Smooth muscle cell (in vitro differentiated cells): ENCODE data around the gene ZNF417. TPM values are rescaled to one million over a fixed set of nuclear protein-coding genes. Genes with fewer than 3 reads are reported as not detected.
A peak's percentile ranks its signal among the peaks of the same experiment; 100 is the strongest.

Experiments used
- DNase-seq: peaks from one replicate; lab custom pipeline; 2025; ENCODE audit not compliant: unreplicated experiment; lab: John Stamatoyannopoulos, UW
- H2AFZ ChIP-seq: fragments of 200-600 bp; sonication (generic); 2 replicates; pipeline ENCODE4 v1.6.0; 2016; ENCODE audit warnings: antibody characterized with exemption, low read depth, mild to moderate bottlenecking
- H3F3A ChIP-seq: fragments of 200-600 bp; sonication (generic); 2 replicates; pipeline ENCODE4 v1.6.0; 2017; ENCODE audit warnings: antibody characterized with exemption, low read depth
- H3K27ac ChIP-seq: fragments of 200-600 bp; sonication (generic); 2 replicates; pipeline ENCODE4 v1.5.1; 2016; ENCODE audit warnings: low read depth, mild to moderate bottlenecking
- H3K27me3 ChIP-seq: fragments of 200-600 bp; sonication (generic); 2 replicates; pipeline ENCODE4 v1.6.1; 2016; ENCODE audit warnings: low read depth, mild to moderate bottlenecking
- H3K36me3 ChIP-seq: fragments of 200-600 bp; sonication (generic); 2 replicates; pipeline ENCODE4 v1.5.1; 2016; ENCODE audit warnings: low read depth
- H3K4me1 ChIP-seq: fragments of 200-600 bp; sonication (generic); 2 replicates; pipeline ENCODE4 v1.5.1; 2016; ENCODE audit warnings: low read depth
- H3K4me2 ChIP-seq: fragments of 200-600 bp; sonication (generic); 2 replicates; pipeline ENCODE4 v1.6.0; 2016; ENCODE audit warnings: mild to moderate bottlenecking
- H3K4me3 ChIP-seq: fragments of 200-600 bp; sonication (generic); 2 replicates; pipeline ENCODE4 v1.5.1; 2016; ENCODE audit warnings: mild to moderate bottlenecking
- H3K79me2 ChIP-seq: fragments of 200-600 bp; sonication (generic); 2 replicates; pipeline ENCODE4 v1.6.0; 2016; ENCODE audit warnings: low read depth, mild to moderate bottlenecking
- H3K9ac ChIP-seq: fragments of 200-600 bp; sonication (generic); 2 replicates; pipeline ENCODE4 v1.6.0; 2016; ENCODE audit warnings: low read depth
- H3K9me3 ChIP-seq: fragments of 200-600 bp; sonication (generic); replicated peaks from 2 replicates; pipeline ENCODE4 v1.5.1; 2016; ENCODE audit warnings: low read depth
- H4K20me1 ChIP-seq: fragments of 200-600 bp; sonication (generic); 2 replicates; pipeline ENCODE4 v1.6.0; 2016; ENCODE audit warnings: low read depth
- CTCF ChIP-seq: fragments of 200-600 bp; sonication (generic); IDR thresholded peaks from 2 replicates; pipeline ENCODE4 v1.5.1; 2017; ENCODE audit warnings: borderline replicate concordance, mild to moderate bottlenecking, antibody characterized with exemption; ENCODE audit not compliant: insufficient read depth, poor library complexity, severe bottlenecking
- WGBS: methylation state at CpG from one replicate; pipeline ENCODE4 v1.1.7; 2016; ENCODE audit warnings: low lambda C conversion rate; 5-methylcytosine and 5-hydroxymethylcytosine counted together
- polyA plus RNA-seq: library from polyadenylated mRNA; unstranded; fragments of >200 nt; fragmentation: Nextera tagmentation; extraction: Ambion mirVana; gene quantifications from 2 replicates; pipeline ENCODE4 v1.2.1, GENCODE V29; 2016
- total RNA-seq: library from RNA; depleted of rRNA; stranded (reverse); fragments of >200 nt; gene quantifications from 2 replicates; pipeline ENCODE4 v1.2.3, GENCODE V29; 2014

ZNF417 gene
- total and polyA plus RNA-seq, 2 experiments from 2014 or later, result 2.6 to 9.8 TPM

GRCh38 chr19:57934820-57935665 is 18.7 kb upstream of the ZNF417 start, which contains the start of gene ZNF418:
Gene ZNF418, minus strand, starts transcription at chr19:57935402. Its CDS starts 1,580 bp downstream, at chr19:57933822.
- WGBS, result 1% methylated on average over 54 of the region's 54 CpGs
- no peaks in the 10 kb centered on the region for H3K9me3 ChIP-seq
- peak within 1 kb of the TSS; percentile 87 for H2AFZ ChIP-seq

GRCh38 chr19:57927587-57927986 is 11.2 kb upstream of the ZNF417 start:
- Histone ChIP-seq H4K20me1 (no peaks in the 10 kb centered on the region), H3K9ac (no peak overlapping the region), H3K4me2 (no peak overlapping the region), H3K79me2 (peaks cover 16% of the 10 kb centered on the region), H3K36me3 (peaks cover 46% of the 10 kb centered on the region), H3F3A (no peaks in the 10 kb centered on the region), H3K27me3 (no peaks in the 10 kb centered on the region), H3K4me1 (no peaks in the 10 kb centered on the region), H3K27ac (no peak overlapping the region), H2AFZ (no peak overlapping the region), H3K9me3 (peaks cover 31% of the 10 kb centered on the region), H3K4me3 (no peak overlapping the region)
- 98% methylated on average over 4 of the region's 4 CpGs for WGBS
- TF ChIP-seq CTCF, result no peak
- DNase-seq, result no peak

More at GRCh38 chr19:57934820-57935665, 18.7 kb upstream of the ZNF417 start, which contains the start of gene ZNF418:
- Histone ChIP-seq H3K79me2 (peaks cover 19% of the 10 kb centered on the region), H3K4me2 (peak within 1 kb of the TSS; percentile 93), H3K36me3 (peaks cover 13% of the 10 kb centered on the region), H3K4me3 (peak within 1 kb of the TSS; percentile 97), H4K20me1 (no peaks in the 10 kb centered on the region), H3K27ac (no peak within 1 kb of the TSS), H3F3A (no peaks in the 10 kb centered on the region), H3K27me3 (no peaks in the 10 kb centered on the region), H3K4me1 (no peaks in the 10 kb centered on the region), H3K9ac (peak within 1 kb of the TSS; percentile 77)
- TF ChIP-seq CTCF, result no peak
- peak; percentile 3 for DNase-seq

- WGBS, result 91% methylated on average over 3 of the region's 3 CpGs
- Histone ChIP-seq H4K20me1 (peaks cover 9% of the 10 kb centered on the region), H3K9me3 (no peaks in the 10 kb centered on the region), H3K27ac (no peak overlapping the region), H3K4me1 (peaks cover 10% of the 10 kb centered on the region), H2AFZ (no peak overlapping the region), H3K27me3 (no peaks in the 10 kb centered on the region), H3K4me2 (peak overlapping the region; percentile 97), H3K36me3 (no peaks in the 10 kb centered on the region), H3F3A (peaks cover 3% of the 10 kb centered on the region), H3K9ac (no peak overlapping the region), H3K79me2 (peaks cover 44% of the 10 kb centered on the region), H3K4me3 (no peak overlapping the region)
- no peak for DNase-seq
- no peak for TF ChIP-seq CTCF
Observed at GRCh38 chr19:57914531-57914930, 1.9 kb downstream of the ZNF417 start.
